K562 (cell line): Measurements from ENCODE around the gene GOLIM4. TPM values are rescaled to one million over a fixed set of nuclear protein-coding genes. Genes with fewer than 3 reads are reported as not detected.

Source experiments
- ARNT ChIP-seq, 2 experiments: fragments of 450-650 bp; IDR thresholded peaks; 2 replicates each; pipeline ENCODE4 v1.6.1; 2016; ENCODE audit warnings: mild to moderate bottlenecking in 1 of 2
- BCL6 ChIP-seq: fragments of 250-450 bp; sonication (Bioruptor Pico); IDR thresholded peaks from 2 replicates; pipeline ENCODE4 v1.4.0; 2020
- HIVEP1 ChIP-seq: fragments of 250-450 bp; sonication (Bioruptor Pico); IDR thresholded peaks from 2 replicates; pipeline ENCODE4 v1.4.0; 2020; ENCODE audit warnings: mild to moderate bottlenecking
- HNRNPH1 ChIP-seq: fragments of 200-400 bp; formaldehyde crosslinking; optimal IDR thresholded peaks from 2 replicates; pipeline ENCODE3; 2017; ENCODE audit warnings: low read depth, mild to moderate bottlenecking, low read length, moderate library complexity
- KLF1 ChIP-seq: fragments of 450-650 bp; IDR thresholded peaks from 2 replicates; pipeline ENCODE4 v1.6.1; 2016; ENCODE audit warnings: missing genetic modification characterization, missing compliant biosample characterization
- PHF21A ChIP-seq: fragments of 450-650 bp; IDR thresholded peaks from 2 replicates; pipeline ENCODE4 v1.6.1; 2017; ENCODE audit warnings: low read depth, borderline replicate concordance
- SMARCA5 ChIP-seq: fragments of 450-650 bp; IDR thresholded peaks from 2 replicates; pipeline ENCODE4 v1.6.1; 2016
- TARDBP ChIP-seq: fragments of 450-650 bp; IDR thresholded peaks from 2 replicates; pipeline ENCODE4 v1.6.1; 2016
- ZNF318 ChIP-seq, 2 experiments: fragments of 450-650 bp; IDR thresholded peaks; 2 replicates each; pipeline ENCODE4 v1.6.1; 2016; ENCODE audit warnings: mild to moderate bottlenecking in 2 of 2, borderline replicate concordance in 1 of 2, low read depth in 1 of 2, moderate library complexity in 1 of 2
- polyA plus RNA-seq, 8 experiments: library from polyadenylated mRNA; depleted of rRNA in 4 of 8; stranded (reverse) in 5 of 8; unstranded in 3 of 8; fragments of >200 nt; fragmentation: Nextera tagmentation in 2 of 8; fragmentation: Illumina TruSeq in 1 of 8; extraction: Ambion mirVana in 2 of 8; extraction: Trizol in 1 of 8; gene quantifications; 2 replicates each; pipeline versions ENCODE4 v1.2.1 to v1.2.3, GENCODE V29; 2011 to 2014; ENCODE audit warnings: inconsistent platforms in 1 of 8, missing spikeins in 1 of 8
- total RNA-seq, 7 experiments: library from RNA; depleted of rRNA in 6 of 7; stranded (reverse); fragments of >200 nt in 6 of 7; fragmentation: Illumina TruSeq in 2 of 7; extraction: Trizol in 2 of 7; gene quantifications; 2 replicates each; pipeline versions ENCODE4 v1.2.1 to v1.2.3, GENCODE V29; 2011 to 2021; ENCODE audit warnings: low replicate concordance in 1 of 7
- TF ChIP-seq, protein P1 (sequence below): fragments of 250-450 bp; sonication (Bioruptor Pico); IDR thresholded peaks from 2 replicates; pipeline ENCODE4 v1.5.1; 2021; ENCODE audit warnings: mild to moderate bottlenecking
- TF ChIP-seq, protein P2 (sequence below): fragments of 450-650 bp; IDR thresholded peaks from 2 replicates; pipeline ENCODE4 v1.6.1; 2016; ENCODE audit warnings: borderline replicate concordance
- TF ChIP-seq, protein P3 (sequence below): fragments of 450-650 bp; IDR thresholded peaks from 2 replicates; pipeline ENCODE4 v1.6.1; 2016
- TF ChIP-seq, protein P4 (sequence below): fragments of 450-650 bp; IDR thresholded peaks from 2 replicates; pipeline ENCODE4 v1.6.1; 2014; ENCODE audit warnings: low read depth, mild to moderate bottlenecking, moderate library complexity, borderline replicate concordance

The GOLIM4 gene
- total and polyA plus RNA-seq, 9 of the 15 experiments (the other 6 are each of a cell fraction or from before 2014, with no cell fraction given) = 9.3 to 39.4 (median 31.0) TPM

DNA sequence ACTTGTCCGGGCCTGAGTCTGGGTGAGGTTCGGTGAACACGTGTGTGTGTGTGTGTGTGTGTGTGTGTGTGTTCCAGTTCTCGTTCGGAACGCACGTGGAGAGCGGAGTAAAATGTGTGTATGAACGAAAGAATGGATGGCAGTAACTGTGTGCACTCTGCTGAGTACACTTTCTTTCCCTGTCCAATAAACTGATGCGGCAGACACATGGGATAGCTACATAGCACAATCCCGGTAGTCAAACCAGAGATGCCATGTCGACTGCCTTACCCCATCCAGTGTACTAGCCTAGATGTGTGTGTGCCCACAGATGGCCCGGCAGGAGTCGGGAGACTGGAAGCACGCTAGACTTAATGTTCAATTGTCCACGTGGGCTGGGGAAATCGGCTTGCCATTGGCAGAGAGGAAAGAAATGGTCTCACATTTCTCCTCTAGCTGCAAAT is 507 bp upstream of the GOLIM4 start (continued):
- no peak for TF ChIP-seq ZNF318 (IDR thresholded peaks at IDR 0.05; ENCODE audit: borderline replicate concordance in 1 of 2, low read depth in 1 of 2)
- TF ChIP-seq SMARCA5 = no peak
- TF ChIP-seq BCL6 (CRISPR knock-in tag) = no peak
- TF ChIP-seq ARNT (IDR thresholded peaks at IDR 0.05) = peak in 1 of 2 experiments; percentile 56; a peak in 1 of 4 replicates
- no peak for TF ChIP-seq KLF1 (tag)
- TF ChIP-seq, protein P1, sequence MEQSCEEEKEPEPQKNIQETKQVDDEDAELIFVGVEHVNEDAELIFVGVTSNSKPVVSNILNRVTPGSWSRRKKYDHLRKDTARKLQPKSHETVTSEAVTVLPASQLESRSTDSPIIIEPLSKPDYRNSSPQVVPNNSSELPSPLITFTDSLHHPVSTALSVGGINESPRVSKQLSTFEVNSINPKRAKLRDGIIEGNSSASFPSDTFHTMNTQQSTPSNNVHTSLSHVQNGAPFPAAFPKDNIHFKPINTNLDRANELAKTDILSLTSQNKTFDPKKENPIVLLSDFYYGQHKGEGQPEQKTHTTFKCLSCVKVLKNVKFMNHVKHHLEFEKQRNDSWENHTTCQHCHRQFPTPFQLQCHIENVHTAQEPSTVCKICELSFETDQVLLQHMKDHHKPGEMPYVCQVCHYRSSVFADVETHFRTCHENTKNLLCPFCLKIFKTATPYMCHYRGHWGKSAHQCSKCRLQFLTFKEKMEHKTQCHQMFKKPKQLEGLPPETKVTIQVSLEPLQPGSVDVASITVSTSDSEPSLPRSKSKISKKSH = no peak
- TF ChIP-seq HIVEP1 (CRISPR knock-in tag) = no peak
- TF ChIP-seq TARDBP = no peak
- TF ChIP-seq, protein P2, sequence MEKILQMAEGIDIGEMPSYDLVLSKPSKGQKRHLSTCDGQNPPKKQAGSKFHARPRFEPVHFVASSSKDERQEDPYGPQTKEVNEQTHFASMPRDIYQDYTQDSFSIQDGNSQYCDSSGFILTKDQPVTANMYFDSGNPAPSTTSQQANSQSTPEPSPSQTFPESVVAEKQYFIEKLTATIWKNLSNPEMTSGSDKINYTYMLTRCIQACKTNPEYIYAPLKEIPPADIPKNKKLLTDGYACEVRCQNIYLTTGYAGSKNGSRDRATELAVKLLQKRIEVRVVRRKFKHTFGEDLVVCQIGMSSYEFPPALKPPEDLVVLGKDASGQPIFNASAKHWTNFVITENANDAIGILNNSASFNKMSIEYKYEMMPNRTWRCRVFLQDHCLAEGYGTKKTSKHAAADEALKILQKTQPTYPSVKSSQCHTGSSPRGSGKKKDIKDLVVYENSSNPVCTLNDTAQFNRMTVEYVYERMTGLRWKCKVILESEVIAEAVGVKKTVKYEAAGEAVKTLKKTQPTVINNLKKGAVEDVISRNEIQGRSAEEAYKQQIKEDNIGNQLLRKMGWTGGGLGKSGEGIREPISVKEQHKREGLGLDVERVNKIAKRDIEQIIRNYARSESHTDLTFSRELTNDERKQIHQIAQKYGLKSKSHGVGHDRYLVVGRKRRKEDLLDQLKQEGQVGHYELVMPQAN = peak; percentile 97
- TF ChIP-seq, protein P3, sequence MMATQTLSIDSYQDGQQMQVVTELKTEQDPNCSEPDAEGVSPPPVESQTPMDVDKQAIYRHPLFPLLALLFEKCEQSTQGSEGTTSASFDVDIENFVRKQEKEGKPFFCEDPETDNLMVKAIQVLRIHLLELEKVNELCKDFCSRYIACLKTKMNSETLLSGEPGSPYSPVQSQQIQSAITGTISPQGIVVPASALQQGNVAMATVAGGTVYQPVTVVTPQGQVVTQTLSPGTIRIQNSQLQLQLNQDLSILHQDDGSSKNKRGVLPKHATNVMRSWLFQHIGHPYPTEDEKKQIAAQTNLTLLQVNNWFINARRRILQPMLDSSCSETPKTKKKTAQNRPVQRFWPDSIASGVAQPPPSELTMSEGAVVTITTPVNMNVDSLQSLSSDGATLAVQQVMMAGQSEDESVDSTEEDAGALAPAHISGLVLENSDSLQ = no peak
- TF ChIP-seq, protein P4, sequence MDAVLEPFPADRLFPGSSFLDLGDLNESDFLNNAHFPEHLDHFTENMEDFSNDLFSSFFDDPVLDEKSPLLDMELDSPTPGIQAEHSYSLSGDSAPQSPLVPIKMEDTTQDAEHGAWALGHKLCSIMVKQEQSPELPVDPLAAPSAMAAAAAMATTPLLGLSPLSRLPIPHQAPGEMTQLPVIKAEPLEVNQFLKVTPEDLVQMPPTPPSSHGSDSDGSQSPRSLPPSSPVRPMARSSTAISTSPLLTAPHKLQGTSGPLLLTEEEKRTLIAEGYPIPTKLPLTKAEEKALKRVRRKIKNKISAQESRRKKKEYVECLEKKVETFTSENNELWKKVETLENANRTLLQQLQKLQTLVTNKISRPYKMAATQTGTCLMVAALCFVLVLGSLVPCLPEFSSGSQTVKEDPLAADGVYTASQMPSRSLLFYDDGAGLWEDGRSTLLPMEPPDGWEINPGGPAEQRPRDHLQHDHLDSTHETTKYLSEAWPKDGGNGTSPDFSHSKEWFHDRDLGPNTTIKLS = peak; percentile 24; the same call in 1 of the 2 replicates
- peak; percentile 17; the same call in 1 of the 2 replicates for TF ChIP-seq PHF21A
- TF ChIP-seq HNRNPH1 = no peak
